Common myeloid progenitor, CD34-positive (primary cell): ENCODE measurements around the gene L3MBTL1.

Experiments used
- CTCF ChIA-PET: fragments of 350-600 bp; sonication (Branson Sonifier 250); formaldehyde crosslinking; loops from one replicate; lab custom pipeline; 2021; ENCODE audit warnings: antibody characterized with exemption; lab: Charles Lee
- POLR2A ChIA-PET: fragments of 350-600 bp; sonication (Branson Sonifier 250); formaldehyde crosslinking; loops from one replicate; lab custom pipeline; 2021; ENCODE audit warnings: antibody characterized with exemption; lab: Charles Lee
- DNase-seq, 3 donors: peaks; one replicate each; pipeline versions ENCODE4 v3.0.0 to v3.0.0-alpha.2; 2013
- H3K27ac ChIP-seq, 2 experiments: 1 replicate in 1 of 2; 2 replicates in 1 of 2; pipeline ENCODE4 v1.7.0; 2013; ENCODE audit warnings: inconsistent platforms in 2 of 2, low read length in 2 of 2, mild to moderate bottlenecking in 2 of 2, low read depth in 1 of 2, moderate library complexity in 1 of 2; ENCODE audit not compliant: severe bottlenecking in 2 of 2, insufficient read depth in 1 of 2, poor library complexity in 1 of 2
- H3K27me3 ChIP-seq, 5 experiments: replicated peaks in 2 of 5; 1 replicate in 3 of 5; 2 replicates in 2 of 5; pipeline versions ENCODE4 v1.6.1 to v1.7.0; 2013; ENCODE audit warnings: low read length in 4 of 5, mild to moderate bottlenecking in 2 of 5, moderate library complexity in 2 of 5, inconsistent platforms in 1 of 5; ENCODE audit not compliant: insufficient read depth in 5 of 5, control insufficient read depth in 4 of 5
- H3K36me3 ChIP-seq, 4 experiments: 1 replicate in 2 of 4; 2 replicates in 2 of 4; pipeline versions ENCODE4 v1.6.1 to v1.7.0; 2013; ENCODE audit warnings: low read length in 3 of 4, control low read depth in 1 of 4, mild to moderate bottlenecking in 1 of 4; ENCODE audit not compliant: control insufficient read depth in 4 of 4, insufficient read depth in 4 of 4
- H3K4me1 ChIP-seq, 4 experiments: 1 replicate in 3 of 4; 2 replicates in 1 of 4; pipeline versions ENCODE4 v1.6.1 to v1.7.1; 2013; ENCODE audit warnings: low read length in 3 of 4, mild to moderate bottlenecking in 3 of 4, control low read depth in 1 of 4, inconsistent platforms in 1 of 4, moderate library complexity in 1 of 4; ENCODE audit not compliant: control insufficient read depth in 4 of 4, insufficient read depth in 4 of 4; ENCODE audit errors: control extremely low read depth in 1 of 4
- H3K4me3 ChIP-seq, 7 experiments: 1 replicate in 4 of 7; 2 replicates in 3 of 7; pipeline versions ENCODE4 v1.5.1 to v1.7.0; 2013; ENCODE audit warnings: mild to moderate bottlenecking in 7 of 7, low read length in 6 of 7, moderate library complexity in 6 of 7, inconsistent platforms in 2 of 7, low read depth in 2 of 7, control low read depth in 1 of 7; ENCODE audit not compliant: insufficient read depth in 4 of 7, control insufficient read depth in 1 of 7; ENCODE audit errors: extremely low read depth in 1 of 7
- H3K9me3 ChIP-seq, 5 experiments: 1 replicate in 4 of 5; 2 replicates in 1 of 5; pipeline versions ENCODE4 v1.6.1 to v1.7.1; 2013; ENCODE audit warnings: low read length in 4 of 5, mild to moderate bottlenecking in 2 of 5, inconsistent platforms in 1 of 5, low read depth in 1 of 5, moderate library complexity in 1 of 5; ENCODE audit not compliant: control insufficient read depth in 4 of 5, insufficient read depth in 2 of 5; ENCODE audit errors: control extremely low read depth in 1 of 5
- WGBS: methylation state at CpG from one replicate; pipeline ENCODE4 v1.1.5; 2013; ENCODE audit not compliant: insufficient coverage; 5-methylcytosine and 5-hydroxymethylcytosine counted together

The L3MBTL1 gene

DNA sequence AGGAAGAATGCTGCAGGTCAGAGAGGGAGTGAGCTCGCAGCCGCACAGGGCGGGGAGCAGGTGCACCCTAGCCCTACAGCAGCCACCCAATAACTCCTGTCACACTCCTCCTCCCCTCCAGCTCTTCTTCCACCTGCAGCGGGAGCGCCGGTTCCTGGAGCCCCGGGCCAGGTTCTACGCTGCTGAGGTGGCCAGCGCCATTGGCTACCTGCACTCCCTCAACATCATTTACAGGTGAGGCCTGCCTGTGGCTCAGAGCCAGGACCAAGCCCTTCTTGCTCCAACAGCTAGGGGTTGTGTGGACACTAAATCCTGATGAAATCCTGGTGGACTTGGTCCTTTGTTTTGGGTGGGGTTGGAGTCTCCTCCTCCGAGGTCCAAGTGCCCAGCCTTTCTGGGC, 63.0 kb downstream of the L3MBTL1 start:
- Histone ChIP-seq H3K4me3 (no peak overlapping the region), H3K9me3 (no peaks in the 10 kb centered on the region), H3K36me3 (no peaks in the 10 kb centered on the region), H3K27me3 (no peaks in the 10 kb centered on the region), H3K4me1 (no peaks in the 10 kb centered on the region), H3K27ac (no peak overlapping the region)
- no peak for DNase-seq
- POLR2A ChIA-PET, result no interaction called here
- CTCF ChIA-PET, result interaction anchor here (0.6 kb wide), 1 partner anchor 593 kb away, joined by 3 read pairs; no protein-coding TSS in a partner anchor
- WGBS, result 96% methylated on average over 7 of the region's 10 CpGs

DNA sequence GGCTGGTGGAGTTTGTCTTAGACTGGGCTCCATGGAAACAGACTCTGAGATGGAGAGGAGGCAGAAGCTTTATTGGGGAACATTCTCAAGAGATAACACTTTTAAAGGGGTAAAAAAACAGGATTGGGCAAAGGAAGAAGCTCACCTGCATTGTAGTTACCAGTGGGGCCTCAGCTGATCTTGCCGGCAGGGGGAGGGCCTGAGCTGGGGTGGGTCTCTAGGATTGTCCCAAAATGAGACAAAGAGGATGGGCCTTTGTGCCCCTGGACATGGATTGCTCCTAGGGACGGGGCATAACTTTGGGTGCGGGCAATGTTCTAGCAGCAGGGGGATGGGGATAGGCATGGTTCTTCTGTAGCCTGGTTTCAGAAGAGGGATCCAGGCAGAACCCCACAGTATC, 63.8 kb downstream of the L3MBTL1 start:
- POLR2A ChIA-PET, result no interaction called here

DNA sequence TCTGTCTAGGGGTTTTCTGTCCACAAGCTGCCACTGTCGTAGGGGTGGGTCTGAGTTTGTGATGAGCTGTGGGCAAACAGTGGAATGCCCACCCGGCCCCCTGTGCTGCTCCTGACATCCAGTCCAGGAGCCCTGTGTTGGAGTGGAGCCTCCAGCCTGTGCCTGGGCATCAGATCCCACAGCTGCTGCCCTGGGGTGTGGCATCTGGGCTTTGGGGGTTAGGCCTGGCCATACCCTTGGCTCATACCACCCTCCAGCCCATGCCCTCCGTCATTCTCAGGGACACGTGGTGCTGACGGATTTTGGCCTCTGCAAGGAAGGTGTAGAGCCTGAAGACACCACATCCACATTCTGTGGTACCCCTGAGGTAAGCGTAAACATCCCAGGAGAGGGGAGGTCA, 64.3 kb downstream of the L3MBTL1 start:
- Histone ChIP-seq H3K4me1 (no peaks in the 10 kb centered on the region), H3K36me3 (no peaks in the 10 kb centered on the region), H3K27me3 (no peaks in the 10 kb centered on the region), H3K9me3 (no peaks in the 10 kb centered on the region), H3K27ac (no peak overlapping the region), H3K4me3 (no peak overlapping the region)
- no peak for DNase-seq
- 100% methylated on average over 3 of the region's 6 CpGs for WGBS
- POLR2A ChIA-PET, result no interaction called here
- CTCF ChIA-PET, result interaction anchor here (0.6 to 1.5 kb wide), 2 partner anchors 13 to 34 kb away, joined by 3 read pairs; no protein-coding TSS in a partner anchor

More for the DNA sequence above, 63.8 kb downstream of the L3MBTL1 start:
- Histone ChIP-seq H3K9me3 (no peaks in the 10 kb centered on the region), H3K27me3 (no peaks in the 10 kb centered on the region), H3K36me3 (no peaks in the 10 kb centered on the region), H3K4me1 (no peaks in the 10 kb centered on the region), H3K4me3 (no peak overlapping the region), H3K27ac (no peak overlapping the region)
- DNase-seq, result no peak
- 100% methylated on average over 2 of the region's 3 CpGs for WGBS
- CTCF ChIA-PET, result interaction anchor here (1.5 kb wide), 1 partner anchor 14 kb away, joined by 3 read pairs; no protein-coding TSS in a partner anchor

DNA sequence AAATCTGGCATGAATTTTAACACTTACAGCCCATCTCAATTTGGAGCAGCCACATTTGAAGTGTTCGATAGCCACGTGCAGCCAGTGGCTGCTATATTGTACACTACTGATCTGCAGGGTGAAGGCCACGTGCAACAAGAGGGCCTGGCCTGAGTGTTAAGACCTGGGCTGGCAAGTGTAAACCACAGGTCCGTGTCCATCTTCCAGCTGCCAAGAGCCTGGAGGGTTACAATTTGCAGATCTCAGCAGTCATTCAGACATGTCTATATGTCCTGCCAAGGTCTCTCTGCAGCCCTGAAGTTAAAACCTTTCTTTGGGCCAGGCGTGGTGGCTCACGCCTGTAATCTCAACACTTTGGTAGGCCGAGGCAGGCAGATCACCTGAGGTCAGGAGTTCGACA, 65.4 kb downstream of the L3MBTL1 start:
- no peaks in the 10 kb centered on the region for H3K27me3 ChIP-seq
- POLR2A ChIA-PET, result no interaction called here
- no peaks in the 10 kb centered on the region for H3K4me1 ChIP-seq
- no peaks in the 10 kb centered on the region for H3K9me3 ChIP-seq
- no peak overlapping the region for H3K4me3 ChIP-seq
- H3K27ac ChIP-seq, result no peak overlapping the region
- no peaks in the 10 kb centered on the region for H3K36me3 ChIP-seq
- no peak for DNase-seq
- WGBS, result 94% methylated on average over 8 of the region's 8 CpGs
- CTCF ChIA-PET, result interaction anchor here (1.0 kb wide), 1 partner anchor 35 kb away, joined by 3 read pairs; no protein-coding TSS in a partner anchor

DNA sequence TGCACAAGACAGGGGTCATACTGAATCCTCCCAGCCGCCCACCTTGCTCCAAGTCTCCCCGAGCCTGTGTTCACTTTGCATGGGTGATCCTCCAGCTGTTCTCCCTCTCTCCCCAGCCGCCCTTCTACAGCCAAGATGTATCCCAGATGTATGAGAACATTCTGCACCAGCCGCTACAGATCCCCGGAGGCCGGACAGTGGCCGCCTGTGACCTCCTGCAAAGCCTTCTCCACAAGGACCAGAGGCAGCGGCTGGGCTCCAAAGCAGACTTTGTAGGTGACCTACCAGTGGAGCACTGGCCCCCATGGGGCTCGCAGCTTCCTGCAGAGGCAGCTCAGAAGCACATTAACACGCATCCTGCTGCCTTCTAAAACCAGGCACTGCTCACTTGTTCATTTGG, 68.6 kb downstream of the L3MBTL1 start:
- ChIA-PET CTCF (interaction anchor here (1.3 kb wide), 1 partner anchor 38 kb away, joined by 4 read pairs; no protein-coding TSS in a partner anchor), POLR2A (interaction anchor here (0.6 kb wide), 1 partner anchor 10 kb away, joined by 4 read pairs; no protein-coding TSS in a partner anchor)
- peaks cover 0 to 3% (median 0%) of the 10 kb centered on the region in 4 experiments for H3K4me1 ChIP-seq
- H3K9me3 ChIP-seq, result no peaks in the 10 kb centered on the region
- 92% methylated on average over 9 of the region's 10 CpGs for WGBS
- no peak overlapping the region for H3K4me3 ChIP-seq
- no peaks in the 10 kb centered on the region for H3K36me3 ChIP-seq
- DNase-seq, result no peak
- no peaks in the 10 kb centered on the region for H3K27me3 ChIP-seq
- no peak overlapping the region for H3K27ac ChIP-seq

DNA sequence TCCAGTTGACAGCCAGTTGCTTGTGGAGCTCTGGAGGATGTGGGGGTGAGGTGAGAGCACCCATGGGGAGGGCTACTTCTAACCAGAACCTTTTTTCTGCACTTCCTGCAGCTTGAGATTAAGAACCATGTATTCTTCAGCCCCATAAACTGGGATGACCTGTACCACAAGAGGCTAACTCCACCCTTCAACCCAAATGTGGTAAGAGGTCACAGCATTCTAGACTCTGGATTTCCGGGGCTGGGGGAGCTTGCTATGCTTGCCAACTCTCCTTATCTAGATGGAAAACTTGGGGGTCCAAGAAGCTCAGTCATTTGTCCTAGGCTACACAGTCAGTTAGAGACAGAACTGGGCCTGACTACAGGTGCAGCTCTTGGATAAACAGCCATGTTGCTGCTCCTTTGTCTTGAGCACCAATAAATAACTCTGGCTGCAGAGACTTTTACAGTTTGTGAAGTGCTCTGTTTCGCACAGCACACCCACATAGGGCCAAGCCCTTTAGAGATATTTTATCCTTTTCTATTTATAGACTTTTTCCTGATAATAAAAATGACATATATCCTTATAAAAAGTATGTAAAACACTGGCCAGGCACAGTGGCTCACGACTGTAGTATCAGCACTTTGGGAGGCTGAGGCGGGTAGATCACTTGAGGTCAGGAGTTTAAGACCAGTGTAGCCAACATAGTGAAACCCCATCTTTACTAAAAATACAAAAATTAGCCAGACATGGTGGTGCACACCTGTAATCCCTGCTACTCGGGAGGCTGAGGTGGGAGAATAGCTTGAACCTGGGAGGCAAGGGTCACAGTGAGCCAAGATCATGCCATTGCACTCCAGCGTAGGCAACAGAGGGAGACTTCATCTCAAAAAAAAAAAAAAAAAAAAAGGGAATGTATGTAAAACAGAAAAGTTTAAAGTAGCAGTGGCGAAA, 72.6 kb downstream of the L3MBTL1 start:
- Histone ChIP-seq H3K36me3 (no peaks in the 10 kb centered on the region), H3K9me3 (no peaks in the 10 kb centered on the region), H3K4me1 (peaks cover 0 to 8% (median 0%) of the 10 kb centered on the region in 4 experiments), H3K27me3 (no peaks in the 10 kb centered on the region), H3K27ac (no peak overlapping the region), H3K4me3 (no peak overlapping the region)
- peak in 2 of 3 donors; percentile 6 to 39 for DNase-seq
- ChIA-PET CTCF (no interaction called here), POLR2A (no interaction called here)
- 60% methylated on average over 1 of the region's 7 CpGs for WGBS
